ENCODE measurements around the gene SCYGR1. TPM values are rescaled to one million over a fixed set of nuclear protein-coding genes. Genes with fewer than 3 reads are reported as not detected.

The SCYGR1 gene
- total and polyA plus RNA-seq, 2 donors from 2014 or later, result not detected

GRCh38 chr2:227389661-227390060 lies 1.9 kb upstream of the SCYGR1 start:
- FAIRE-seq, result no peak
- no peak overlapping the region for H3K9ac ChIP-seq (ENCODE audit: low read length in 3 of 3)
- H3K27ac ChIP-seq (ENCODE audit: low read depth in 2 of 2, low read length in 2 of 2), result no peak overlapping the region
- TF ChIP-seq CTCF (IDR thresholded peaks at IDR 0.05; ENCODE audit: borderline replicate concordance, extremely low read depth, insufficient read depth), result no peak
- no peak overlapping the region for H3K4me3 ChIP-seq (ENCODE audit: low read length in 3 of 3)
- H3K4me1 ChIP-seq (ENCODE audit: control insufficient read depth in 2 of 3, insufficient read depth in 2 of 3, low read depth in 1 of 3, low read length in 3 of 3), result no peaks in the 10 kb centered on the region
- H3K27me3 ChIP-seq (ENCODE audit: control insufficient read depth, insufficient read depth, low read length), result no peaks in the 10 kb centered on the region
- DNase-seq, result no peak
- intact Hi-C loops (cut with DNase I), result no loop called here
- no peaks in the 10 kb centered on the region for H3K36me3 ChIP-seq (ENCODE audit: control insufficient read depth in 2 of 3, insufficient read depth in 3 of 3, low read length in 3 of 3)
- no peaks in the 10 kb centered on the region for H3K9me3 ChIP-seq (ENCODE audit: control insufficient read depth in 2 of 3, insufficient read depth in 1 of 3, low read length in 3 of 3)

GRCh38 chr2:227389231-227389630 lies 1.5 kb upstream of the SCYGR1 start:
- H3K9me3 ChIP-seq (ENCODE audit: control insufficient read depth in 2 of 3, insufficient read depth in 1 of 3, low read length in 3 of 3), result no peaks in the 10 kb centered on the region
- DNase-seq (no peak), FAIRE-seq (no peak)
- TF ChIP-seq CTCF (IDR thresholded peaks at IDR 0.05; ENCODE audit: borderline replicate concordance, extremely low read depth, insufficient read depth), result no peak
- H3K36me3 ChIP-seq (ENCODE audit: control insufficient read depth in 2 of 3, insufficient read depth in 3 of 3, low read length in 3 of 3), result no peaks in the 10 kb centered on the region
- intact Hi-C loops (cut with DNase I), result no loop called here
- H3K27ac ChIP-seq (ENCODE audit: low read depth in 2 of 2, low read length in 2 of 2), result no peak overlapping the region
- H3K4me3 ChIP-seq (ENCODE audit: low read length in 3 of 3), result no peak overlapping the region
- H3K9ac ChIP-seq (ENCODE audit: low read length in 3 of 3), result no peak overlapping the region
- H3K4me1 ChIP-seq (ENCODE audit: control insufficient read depth in 2 of 3, insufficient read depth in 2 of 3, low read depth in 1 of 3, low read length in 3 of 3), result no peaks in the 10 kb centered on the region
- H3K27me3 ChIP-seq (ENCODE audit: control insufficient read depth, insufficient read depth, low read length), result no peaks in the 10 kb centered on the region

- H3K9ac ChIP-seq (ENCODE audit: low read length in 3 of 3), result no peak overlapping the region
- intact Hi-C loops (cut with DNase I), result no loop called here
- H3K4me3 ChIP-seq (ENCODE audit: low read length in 3 of 3), result no peak overlapping the region
- H3K36me3 ChIP-seq (ENCODE audit: control insufficient read depth in 2 of 3, insufficient read depth in 3 of 3, low read length in 3 of 3), result no peaks in the 10 kb centered on the region
- DNase-seq, result no peak
- TF ChIP-seq CTCF (IDR thresholded peaks at IDR 0.05; ENCODE audit: borderline replicate concordance, extremely low read depth, insufficient read depth), result no peak
- no peaks in the 10 kb centered on the region for H3K4me1 ChIP-seq (ENCODE audit: control insufficient read depth in 2 of 3, insufficient read depth in 2 of 3, low read depth in 1 of 3, low read length in 3 of 3)
- H3K27ac ChIP-seq (ENCODE audit: low read depth in 2 of 2, low read length in 2 of 2), result no peak overlapping the region
- no peaks in the 10 kb centered on the region for H3K9me3 ChIP-seq (ENCODE audit: control insufficient read depth in 2 of 3, insufficient read depth in 1 of 3, low read length in 3 of 3)
- no peak for FAIRE-seq
- no peaks in the 10 kb centered on the region for H3K27me3 ChIP-seq (ENCODE audit: control insufficient read depth, insufficient read depth, low read length)
These were observed 825 bp upstream of the SCYGR1 start for GRCh38 chr2:227388537-227389011.

GRCh38 chr2:227386630-227387029 lies 1.1 kb downstream of the SCYGR1 start:
- TF ChIP-seq CTCF (IDR thresholded peaks at IDR 0.05; ENCODE audit: borderline replicate concordance, extremely low read depth, insufficient read depth), result no peak
- no peaks in the 10 kb centered on the region for H3K4me1 ChIP-seq (ENCODE audit: control insufficient read depth in 2 of 3, insufficient read depth in 2 of 3, low read depth in 1 of 3, low read length in 3 of 3)
- H3K27ac ChIP-seq (ENCODE audit: low read depth in 2 of 2, low read length in 2 of 2), result no peak overlapping the region
- no peaks in the 10 kb centered on the region for H3K9me3 ChIP-seq (ENCODE audit: control insufficient read depth in 2 of 3, insufficient read depth in 1 of 3, low read length in 3 of 3)
- H3K4me3 ChIP-seq (ENCODE audit: low read length in 3 of 3), result no peak overlapping the region
- no peaks in the 10 kb centered on the region for H3K36me3 ChIP-seq (ENCODE audit: control insufficient read depth in 2 of 3, insufficient read depth in 3 of 3, low read length in 3 of 3)
- no peak for DNase-seq
- no peaks in the 10 kb centered on the region for H3K27me3 ChIP-seq (ENCODE audit: control insufficient read depth, insufficient read depth, low read length)
- no peak for FAIRE-seq
- no peak overlapping the region for H3K9ac ChIP-seq (ENCODE audit: low read length in 3 of 3)
- intact Hi-C loops (cut with DNase I), result no loop called here

Data from kidney (tissue), 14 donors.